Karpas-422 (cell line): ENCODE measurements around the gene KRT82. TPM values are rescaled to one million over a fixed set of nuclear protein-coding genes. Genes with fewer than 3 reads are reported as not detected.

ENCODE experiments used
- DNase-seq: peaks from one replicate; pipeline ENCODE4 v3.0.0-alpha.2; 2015
- H2AFZ ChIP-seq: fragments of 200-600 bp; sonication (generic); 2 replicates; pipeline ENCODE4 v1.6.1; 2014; ENCODE audit warnings: antibody characterized with exemption, low read length, mixed read lengths
- H3K27ac ChIP-seq: fragments of 200-600 bp; sonication (generic); 2 replicates; pipeline ENCODE4 v1.5.1; 2014; ENCODE audit warnings: mild to moderate bottlenecking, low read length, moderate library complexity
- H3K27me3 ChIP-seq: fragments of 200-600 bp; sonication (generic); 2 replicates; pipeline ENCODE4 v1.6.1; 2014; ENCODE audit warnings: low read length, mixed read lengths
- H3K36me3 ChIP-seq: fragments of 200-600 bp; sonication (generic); 2 replicates; pipeline ENCODE4 v1.6.1; 2014; ENCODE audit warnings: low read length, mixed read lengths; ENCODE audit not compliant: insufficient read depth
- H3K4me1 ChIP-seq: fragments of 200-600 bp; sonication (generic); 2 replicates; pipeline ENCODE4 v1.6.1; 2014; ENCODE audit warnings: mild to moderate bottlenecking, low read length, mixed read lengths
- H3K4me2 ChIP-seq: fragments of 200-600 bp; sonication (generic); 2 replicates; pipeline ENCODE4 v1.6.1; 2014; ENCODE audit warnings: low read length, low read depth, mild to moderate bottlenecking; ENCODE audit not compliant: poor library complexity, severe bottlenecking
- H3K4me3 ChIP-seq: fragments of 200-600 bp; sonication (generic); 2 replicates; pipeline ENCODE4 v1.5.1; 2014; ENCODE audit warnings: mild to moderate bottlenecking, antibody characterized with exemption, low read length, mixed read lengths
- H3K79me2 ChIP-seq: fragments of 200-600 bp; sonication (generic); 2 replicates; pipeline ENCODE4 v1.6.1; 2014; ENCODE audit warnings: mild to moderate bottlenecking, low read length, mixed read lengths
- H3K9ac ChIP-seq: fragments of 200-600 bp; sonication (generic); 2 replicates; pipeline ENCODE4 v1.6.0; 2014; ENCODE audit warnings: low read length
- H3K9me2 ChIP-seq: fragments of 200-600 bp; sonication (generic), shearing (Covaris generic); replicated peaks from 2 replicates; pipeline ENCODE4 v1.6.0; 2014; ENCODE audit warnings: mild to moderate bottlenecking, low read length, moderate library complexity; ENCODE audit not compliant: insufficient read depth
- H3K9me3 ChIP-seq: fragments of 300-700, 200-600 bp; sonication (generic); 2 replicates; pipeline ENCODE4 v1.6.1; 2014; ENCODE audit warnings: low read length, mixed read lengths
- H4K20me1 ChIP-seq: fragments of 200-600 bp; sonication (generic); 2 replicates; pipeline ENCODE4 v1.6.1; 2014; ENCODE audit warnings: mild to moderate bottlenecking, antibody characterized with exemption, low read length, low read depth; ENCODE audit not compliant: insufficient read depth
- total RNA-seq: library from RNA; depleted of rRNA; stranded (reverse); fragments of >200 nt; shearing (Covaris generic); gene quantifications from 2 replicates; pipeline ENCODE4 v1.2.3, GENCODE V29; 2014; ENCODE audit warnings: low replicate concordance

KRT82 gene
- total RNA-seq, 1 experiment from 2014 or later, result not detected

DNA sequence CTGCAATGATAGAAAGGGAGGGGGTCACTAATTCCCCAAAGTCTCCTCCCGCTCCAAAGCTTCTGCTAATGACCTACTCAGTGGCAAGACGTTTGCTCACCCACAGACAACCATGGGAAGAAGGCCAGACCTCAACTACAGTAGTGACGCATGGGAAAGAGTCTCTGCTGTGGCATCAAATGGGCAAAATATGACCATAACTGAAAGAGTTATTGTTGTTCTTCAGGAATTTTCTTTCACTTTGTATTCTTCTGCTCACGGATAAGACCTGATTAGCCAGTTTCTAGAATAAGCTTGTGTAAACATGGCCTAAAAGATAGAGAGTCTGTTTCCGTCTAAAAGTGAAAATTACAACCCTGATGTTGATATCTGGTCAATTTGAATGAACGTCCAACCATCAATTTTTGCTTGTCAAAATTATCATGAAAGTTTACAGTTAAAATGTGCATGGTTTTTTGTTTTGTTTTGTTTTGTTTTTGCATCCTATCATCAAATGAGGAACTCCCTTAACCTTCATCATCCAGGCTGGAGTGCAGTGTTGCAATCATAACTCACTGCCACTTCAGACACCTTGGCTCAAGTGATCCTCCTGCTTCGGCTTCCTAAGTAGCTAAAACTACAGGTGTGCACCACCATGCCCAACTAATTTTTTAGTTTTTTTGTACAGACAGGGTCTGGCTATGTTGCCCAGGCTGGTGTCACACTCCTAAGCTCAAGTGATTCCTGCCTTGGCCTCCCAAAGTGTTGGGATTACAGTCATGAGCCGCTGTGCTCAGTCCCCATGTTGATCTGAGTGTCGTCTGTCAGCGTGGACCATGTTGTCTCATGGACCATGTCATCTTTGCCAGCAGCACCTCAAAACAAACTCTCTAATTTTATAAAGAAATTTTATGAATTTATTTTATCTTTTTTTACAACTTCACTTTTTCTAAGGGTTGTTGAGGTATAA lies 38.8 kb upstream of the KRT82 start:
- no peaks in the 10 kb centered on the region for H3K4me1 ChIP-seq
- H3K9me3 ChIP-seq, result no peaks in the 10 kb centered on the region
- no peaks in the 10 kb centered on the region for H3K9me2 ChIP-seq
- H3K4me3 ChIP-seq, result no peak overlapping the region
- no peaks in the 10 kb centered on the region for H4K20me1 ChIP-seq
- H3K79me2 ChIP-seq, result no peaks in the 10 kb centered on the region
- H3K9ac ChIP-seq, result no peak overlapping the region
- no peak overlapping the region for H3K4me2 ChIP-seq
- no peaks in the 10 kb centered on the region for H3K36me3 ChIP-seq
- H2AFZ ChIP-seq, result no peak overlapping the region
- DNase-seq, result no peak
- H3K27me3 ChIP-seq, result no peaks in the 10 kb centered on the region
- no peak overlapping the region for H3K27ac ChIP-seq

DNA sequence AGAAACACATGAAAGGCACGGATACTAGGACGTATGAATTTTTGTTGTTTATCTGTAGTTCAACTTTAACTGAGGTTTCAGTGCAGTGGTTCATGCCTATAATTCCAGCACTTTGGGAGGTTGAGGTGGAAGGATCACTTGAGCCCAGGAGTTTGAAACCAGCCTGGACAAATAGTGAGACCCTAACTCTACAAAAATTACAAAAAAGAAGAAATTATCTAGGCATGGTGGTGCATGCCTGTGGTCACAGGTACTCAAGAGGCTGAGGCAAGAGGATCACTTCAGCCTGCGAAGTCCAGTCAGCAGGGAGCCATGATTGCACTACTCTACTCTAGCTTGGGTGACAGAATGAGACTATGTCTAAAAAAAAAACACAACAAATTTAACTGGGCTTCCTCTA lies 37.8 kb upstream of the KRT82 start:
- H4K20me1 ChIP-seq, result no peaks in the 10 kb centered on the region
- no peak overlapping the region for H3K27ac ChIP-seq
- H3K36me3 ChIP-seq, result no peaks in the 10 kb centered on the region
- no peaks in the 10 kb centered on the region for H3K9me3 ChIP-seq
- H2AFZ ChIP-seq, result no peak overlapping the region
- no peak for DNase-seq
- no peak overlapping the region for H3K9ac ChIP-seq
- no peaks in the 10 kb centered on the region for H3K4me1 ChIP-seq
- H3K27me3 ChIP-seq, result no peaks in the 10 kb centered on the region
- no peak overlapping the region for H3K4me3 ChIP-seq
- no peaks in the 10 kb centered on the region for H3K9me2 ChIP-seq
- H3K4me2 ChIP-seq, result no peak overlapping the region
- no peaks in the 10 kb centered on the region for H3K79me2 ChIP-seq

DNA sequence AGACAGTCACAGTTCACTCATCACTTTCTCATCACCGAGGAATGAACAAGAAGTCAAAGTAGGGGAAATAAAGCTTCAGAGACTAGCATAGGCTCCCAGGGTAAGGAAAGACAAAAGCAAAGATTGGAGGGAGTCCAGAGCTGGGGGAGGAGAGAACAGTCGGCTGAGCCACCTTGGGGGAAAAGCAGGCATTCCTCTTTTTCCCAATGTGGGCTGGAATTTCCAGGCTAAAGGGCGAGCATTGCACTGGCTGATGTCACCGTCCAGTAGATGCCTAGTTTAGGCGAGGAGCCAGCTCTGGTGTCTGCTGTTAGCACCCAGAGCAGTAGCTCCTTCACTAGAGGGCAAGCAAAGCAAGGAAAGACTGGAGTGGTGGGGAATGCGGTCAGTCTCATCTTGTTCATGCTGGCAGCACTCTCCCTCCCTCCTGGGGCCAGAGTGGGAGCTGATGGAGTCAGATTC lies 36.5 kb upstream of the KRT82 start:
- no peak overlapping the region for H3K9ac ChIP-seq

DNA sequence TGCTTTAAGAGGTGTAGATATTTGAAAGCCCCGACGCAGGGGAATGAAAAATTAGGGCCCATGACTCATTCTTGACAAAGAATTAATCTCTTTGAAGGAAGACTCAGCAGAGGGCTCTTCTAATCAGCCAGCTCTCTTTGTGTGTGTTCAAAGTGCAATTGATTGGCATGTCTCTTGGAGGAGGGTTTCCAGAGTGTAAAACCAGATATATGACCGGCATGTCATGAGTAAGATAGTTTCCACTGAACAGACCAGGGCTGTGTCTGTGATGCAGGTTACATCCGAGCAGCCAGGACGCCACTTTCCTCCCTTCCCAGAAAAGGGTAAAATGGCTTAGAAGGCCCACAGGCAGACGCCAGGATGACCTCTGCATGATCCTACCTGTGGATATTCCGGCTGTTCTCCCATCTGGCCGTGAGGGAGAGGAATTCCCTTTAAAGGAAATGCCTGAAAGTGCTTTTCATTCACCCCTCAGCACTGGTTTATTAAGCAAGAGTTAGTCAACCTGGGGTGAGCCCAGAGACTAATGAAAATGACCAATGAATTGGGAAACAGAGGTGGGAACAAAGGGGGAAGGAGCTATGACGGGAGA lies 35.3 kb upstream of the KRT82 start:
- H3K27me3 ChIP-seq, result no peaks in the 10 kb centered on the region
- H3K4me3 ChIP-seq, result no peak overlapping the region
- peak; percentile 51 for DNase-seq
- no peak overlapping the region for H3K9ac ChIP-seq
- H3K27ac ChIP-seq, result no peak overlapping the region
- H4K20me1 ChIP-seq, result no peaks in the 10 kb centered on the region
- no peak overlapping the region for H2AFZ ChIP-seq
- no peaks in the 10 kb centered on the region for H3K36me3 ChIP-seq
- H3K9me3 ChIP-seq, result no peaks in the 10 kb centered on the region
- no peaks in the 10 kb centered on the region for H3K4me1 ChIP-seq
- no peaks in the 10 kb centered on the region for H3K79me2 ChIP-seq
- no peak overlapping the region for H3K4me2 ChIP-seq
- H3K9me2 ChIP-seq, result no peaks in the 10 kb centered on the region

More for the DNA sequence above, 36.5 kb upstream of the KRT82 start:
- Histone ChIP-seq H3K79me2 (no peaks in the 10 kb centered on the region), H3K4me1 (no peaks in the 10 kb centered on the region), H3K36me3 (no peaks in the 10 kb centered on the region), H3K9me2 (no peaks in the 10 kb centered on the region), H3K27ac (no peak overlapping the region), H3K9me3 (no peaks in the 10 kb centered on the region), H2AFZ (no peak overlapping the region), H3K4me3 (no peak overlapping the region), H3K27me3 (no peaks in the 10 kb centered on the region), H3K4me2 (no peak overlapping the region), H4K20me1 (no peaks in the 10 kb centered on the region)
- no peak for DNase-seq

DNA sequence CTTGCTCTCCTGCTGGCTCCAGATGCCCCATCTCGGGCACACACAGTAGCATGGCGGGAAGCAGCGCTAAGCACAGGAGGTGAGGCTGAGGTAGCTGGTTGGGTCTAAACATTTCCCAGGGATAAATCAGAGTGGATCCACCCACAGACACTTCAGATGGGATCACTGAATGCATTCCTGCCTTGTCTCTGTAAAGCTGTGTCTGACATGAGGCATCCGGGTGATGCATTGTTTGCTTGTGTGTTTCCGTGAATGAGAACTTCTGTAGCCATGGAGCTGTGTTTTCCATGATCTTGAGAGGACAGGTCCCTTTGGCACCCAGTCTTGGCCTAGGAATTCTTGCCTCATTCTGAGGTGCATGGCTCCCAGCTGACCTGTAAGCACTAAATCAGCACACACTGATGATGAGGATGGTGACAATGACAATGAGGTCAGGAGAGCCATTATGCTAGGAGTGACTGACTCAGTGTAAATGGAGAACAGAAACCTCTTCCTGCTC lies 34.7 kb upstream of the KRT82 start:
- Histone ChIP-seq H3K9me3 (no peaks in the 10 kb centered on the region), H3K9me2 (no peaks in the 10 kb centered on the region), H3K79me2 (no peaks in the 10 kb centered on the region), H3K4me3 (no peak overlapping the region), H3K27ac (no peak overlapping the region), H2AFZ (no peak overlapping the region), H4K20me1 (no peaks in the 10 kb centered on the region), H3K36me3 (no peaks in the 10 kb centered on the region), H3K4me2 (no peak overlapping the region), H3K4me1 (no peaks in the 10 kb centered on the region), H3K27me3 (no peaks in the 10 kb centered on the region), H3K9ac (no peak overlapping the region)
- no peak for DNase-seq

DNA sequence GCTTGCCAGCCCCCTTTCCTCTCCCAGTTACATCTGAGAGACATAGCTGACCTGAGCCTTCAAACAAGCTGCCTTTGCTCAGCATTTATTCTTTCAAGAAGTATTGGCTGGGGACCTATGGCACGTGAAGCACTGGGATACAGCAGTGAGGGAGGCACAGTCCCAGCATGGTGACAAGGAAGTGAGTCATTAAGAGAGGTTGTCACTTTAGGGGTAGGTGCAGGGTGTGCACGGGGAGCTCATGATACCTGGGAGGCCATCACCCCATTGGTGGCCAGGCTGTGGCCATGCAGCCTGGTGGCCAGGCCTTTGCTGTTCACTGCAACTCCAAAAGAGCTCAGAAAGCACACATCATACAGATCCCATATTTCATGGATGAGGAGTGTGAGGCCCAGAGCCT lies 33.7 kb upstream of the KRT82 start:
- Histone ChIP-seq H3K9ac (no peak overlapping the region), H3K79me2 (no peaks in the 10 kb centered on the region), H3K27ac (no peak overlapping the region), H3K4me3 (no peak overlapping the region), H4K20me1 (no peaks in the 10 kb centered on the region), H3K36me3 (no peaks in the 10 kb centered on the region), H3K4me2 (no peak overlapping the region), H3K9me3 (no peaks in the 10 kb centered on the region), H3K9me2 (no peaks in the 10 kb centered on the region), H3K27me3 (no peaks in the 10 kb centered on the region), H2AFZ (no peak overlapping the region), H3K4me1 (no peaks in the 10 kb centered on the region)
- DNase-seq, result no peak

DNA sequence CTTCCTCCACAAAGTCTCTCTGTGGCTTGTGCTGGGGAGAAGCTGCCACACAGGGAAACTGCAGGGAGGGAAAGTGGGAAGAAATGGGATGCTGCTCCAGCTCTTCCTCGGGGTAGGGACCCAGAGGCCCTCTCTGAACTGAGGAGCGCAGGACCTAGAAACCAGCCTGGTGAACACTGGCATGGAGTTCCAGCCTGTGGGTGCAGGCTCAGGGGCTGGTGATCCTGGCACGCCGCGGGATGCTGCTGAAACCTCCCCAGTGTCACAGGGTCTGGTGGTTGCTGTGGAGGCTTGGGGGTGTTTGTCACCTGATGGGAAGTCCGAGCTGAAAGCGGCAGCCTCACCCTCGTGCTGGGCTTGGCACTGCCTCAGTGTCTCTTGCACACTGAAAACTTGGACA lies 33.3 kb upstream of the KRT82 start:
- no peak overlapping the region for H2AFZ ChIP-seq
- no peaks in the 10 kb centered on the region for H3K9me3 ChIP-seq
- H3K4me3 ChIP-seq, result no peak overlapping the region
- H3K27me3 ChIP-seq, result no peaks in the 10 kb centered on the region
- no peaks in the 10 kb centered on the region for H3K4me1 ChIP-seq
- H4K20me1 ChIP-seq, result no peaks in the 10 kb centered on the region
- H3K4me2 ChIP-seq, result no peak overlapping the region
- no peak overlapping the region for H3K27ac ChIP-seq
- no peak for DNase-seq
- H3K79me2 ChIP-seq, result no peaks in the 10 kb centered on the region
- no peaks in the 10 kb centered on the region for H3K36me3 ChIP-seq
- H3K9ac ChIP-seq, result no peak overlapping the region
- H3K9me2 ChIP-seq, result no peaks in the 10 kb centered on the region
